ENCODE data around the gene ARHGEF38.

ARHGEF38 gene

DNA sequence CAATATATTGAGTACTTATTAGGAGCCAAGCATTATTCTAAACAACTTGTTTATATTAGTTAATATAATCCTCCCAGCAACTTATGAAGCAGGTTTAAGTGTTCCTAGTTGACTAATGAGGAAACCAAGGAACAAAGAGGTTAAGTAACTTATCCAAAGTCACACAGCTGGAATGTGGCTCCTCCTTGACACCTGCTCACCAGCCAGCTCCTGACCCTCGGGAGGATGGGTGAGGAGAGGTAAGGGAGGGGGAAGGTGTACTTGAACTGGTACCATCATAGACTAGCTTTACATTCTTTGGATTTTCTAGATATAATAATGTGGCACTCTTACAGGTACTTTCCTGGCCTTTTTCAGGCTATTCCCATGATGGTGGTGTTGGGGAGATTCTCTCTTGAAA is 50.7 kb downstream of the ARHGEF38 start:
- H3K27ac ChIP-seq (ENCODE audit: extremely low read depth, low read depth, low read length) = no peak overlapping the region
- ChIA-PET CTCF (interaction anchor here (1.0 kb wide), 1 partner anchor 40 kb away, joined by 3 read pairs; no protein-coding TSS in a partner anchor), POLR2A (no interaction called here)
- H3K9me3 ChIP-seq (ENCODE audit: control insufficient read depth, insufficient read depth, low read depth, low read length) = no peaks in the 10 kb centered on the region
- TF ChIP-seq ZNF701 (tag by site-specific recombination; IDR thresholded peaks at IDR 0.05) = no peak
- no peak for TF ChIP-seq ZNF596 (tag by site-specific recombination; IDR thresholded peaks at IDR 0.05)
- TF ChIP-seq ZBTB7A (tag by site-specific recombination; IDR thresholded peaks at IDR 0.05; ENCODE audit: low read depth) = no peak
- TF ChIP-seq, protein P1, sequence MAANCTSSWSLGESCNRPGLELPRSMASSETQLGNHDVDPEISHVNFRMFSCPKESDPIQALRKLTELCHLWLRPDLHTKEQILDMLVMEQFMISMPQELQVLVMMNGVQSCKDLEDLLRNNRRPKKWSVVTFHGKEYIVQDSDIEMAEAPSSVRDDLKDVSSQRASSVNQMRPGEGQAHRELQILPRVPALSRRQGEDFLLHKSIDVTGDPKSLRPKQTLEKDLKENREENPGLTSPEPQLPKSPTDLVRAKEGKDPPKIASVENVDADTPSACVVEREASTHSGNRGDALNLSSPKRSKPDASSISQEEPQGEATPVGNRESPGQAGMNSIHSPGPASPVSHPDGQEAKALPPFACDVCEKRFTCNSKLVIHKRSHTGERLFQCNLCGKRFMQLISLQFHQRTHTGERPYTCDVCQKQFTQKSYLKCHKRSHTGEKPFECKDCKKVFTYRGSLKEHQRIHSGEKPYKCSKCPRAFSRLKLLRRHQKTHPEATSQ (tag by site-specific recombination; IDR thresholded peaks at IDR 0.05) = no peak
- TF ChIP-seq, protein P2, sequence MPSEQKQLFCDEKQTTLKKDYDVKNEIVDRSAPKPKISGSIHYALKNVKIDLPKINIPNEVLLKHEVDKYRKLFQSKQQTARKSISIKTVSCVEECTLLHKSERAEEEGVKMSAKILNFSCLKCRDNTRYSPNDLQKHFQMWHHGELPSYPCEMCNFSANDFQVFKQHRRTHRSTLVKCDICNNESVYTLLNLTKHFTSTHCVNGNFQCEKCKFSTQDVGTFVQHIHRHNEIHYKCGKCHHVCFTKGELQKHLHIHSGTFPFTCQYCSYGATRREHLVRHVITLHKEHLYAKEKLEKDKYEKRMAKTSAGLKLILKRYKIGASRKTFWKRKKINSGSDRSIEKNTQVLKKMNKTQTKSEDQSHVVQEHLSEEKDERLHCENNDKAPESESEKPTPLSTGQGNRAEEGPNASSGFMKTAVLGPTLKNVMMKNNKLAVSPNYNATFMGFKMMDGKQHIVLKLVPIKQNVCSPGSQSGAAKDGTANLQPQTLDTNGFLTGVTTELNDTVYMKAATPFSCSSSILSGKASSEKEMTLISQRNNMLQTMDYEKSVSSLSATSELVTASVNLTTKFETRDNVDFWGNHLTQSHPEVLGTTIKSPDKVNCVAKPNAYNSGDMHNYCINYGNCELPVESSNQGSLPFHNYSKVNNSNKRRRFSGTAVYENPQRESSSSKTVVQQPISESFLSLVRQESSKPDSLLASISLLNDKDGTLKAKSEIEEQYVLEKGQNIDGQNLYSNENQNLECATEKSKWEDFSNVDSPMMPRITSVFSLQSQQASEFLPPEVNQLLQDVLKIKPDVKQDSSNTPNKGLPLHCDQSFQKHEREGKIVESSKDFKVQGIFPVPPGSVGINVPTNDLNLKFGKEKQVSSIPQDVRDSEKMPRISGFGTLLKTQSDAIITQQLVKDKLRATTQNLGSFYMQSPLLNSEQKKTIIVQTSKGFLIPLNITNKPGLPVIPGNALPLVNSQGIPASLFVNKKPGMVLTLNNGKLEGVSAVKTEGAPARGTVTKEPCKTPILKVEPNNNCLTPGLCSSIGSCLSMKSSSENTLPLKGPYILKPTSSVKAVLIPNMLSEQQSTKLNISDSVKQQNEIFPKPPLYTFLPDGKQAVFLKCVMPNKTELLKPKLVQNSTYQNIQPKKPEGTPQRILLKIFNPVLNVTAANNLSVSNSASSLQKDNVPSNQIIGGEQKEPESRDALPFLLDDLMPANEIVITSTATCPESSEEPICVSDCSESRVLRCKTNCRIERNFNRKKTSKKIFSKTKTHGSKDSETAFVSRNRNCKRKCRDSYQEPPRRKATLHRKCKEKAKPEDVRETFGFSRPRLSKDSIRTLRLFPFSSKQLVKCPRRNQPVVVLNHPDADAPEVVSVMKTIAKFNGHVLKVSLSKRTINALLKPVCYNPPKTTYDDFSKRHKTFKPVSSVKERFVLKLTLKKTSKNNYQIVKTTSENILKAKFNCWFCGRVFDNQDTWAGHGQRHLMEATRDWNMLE (tag by site-specific recombination; conservative IDR thresholded peaks at IDR 0.05; ENCODE audit: low read depth) = no peak
- TF ChIP-seq ZNF792 (tag by site-specific recombination; IDR thresholded peaks at IDR 0.05) = no peak
- no peak overlapping the region for H3K4me3 ChIP-seq (ENCODE audit: low read depth, low read length)
- H3K4me1 ChIP-seq (ENCODE audit: control insufficient read depth, insufficient read depth, low read length) = no peaks in the 10 kb centered on the region
- no peaks in the 10 kb centered on the region for H3K36me3 ChIP-seq (ENCODE audit: control insufficient read depth in 2 of 2, insufficient read depth in 1 of 2, low read length in 2 of 2)

DNA sequence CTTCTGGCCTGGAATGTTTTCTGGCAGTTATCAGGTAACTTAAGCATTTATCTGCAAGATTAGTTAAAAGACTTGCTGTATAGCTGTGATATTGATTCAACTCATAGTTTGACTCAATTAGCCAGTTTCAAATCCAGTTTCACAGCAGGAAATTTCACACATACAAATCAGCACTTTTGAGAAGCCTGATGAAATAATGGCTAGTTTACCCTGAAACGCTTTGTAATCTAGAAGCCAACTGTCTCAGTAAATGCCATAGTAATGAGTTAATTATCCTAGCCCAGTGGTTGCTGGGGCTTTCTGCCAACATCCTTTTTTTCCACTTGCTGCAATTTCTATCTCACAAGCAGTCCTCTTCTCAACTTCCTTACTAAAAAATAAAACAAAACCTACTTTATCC is 53.1 kb downstream of the ARHGEF38 start:
- H3K9me3 ChIP-seq (ENCODE audit: control insufficient read depth, insufficient read depth, low read depth, low read length) = no peaks in the 10 kb centered on the region
- no peaks in the 10 kb centered on the region for H3K4me1 ChIP-seq (ENCODE audit: control insufficient read depth, insufficient read depth, low read length)
- ChIA-PET POLR2A (no interaction called here), CTCF (no interaction called here)
- H3K4me3 ChIP-seq (ENCODE audit: low read depth, low read length) = no peak overlapping the region
- H3K27ac ChIP-seq (ENCODE audit: extremely low read depth, low read depth, low read length) = no peak overlapping the region
- no peaks in the 10 kb centered on the region for H3K36me3 ChIP-seq (ENCODE audit: control insufficient read depth in 2 of 2, insufficient read depth in 1 of 2, low read length in 2 of 2)
- TF ChIP-seq ZNF558 (tag by site-specific recombination; IDR thresholded peaks at IDR 0.05) (no peak), MEIS1 (CRISPR knock-in tag; IDR thresholded peaks at IDR 0.05; ENCODE audit: borderline replicate concordance) (no peak), ZNF629 (tag by site-specific recombination; IDR thresholded peaks at IDR 0.05) (no peak), ZNF548 (tag by site-specific recombination; IDR thresholded peaks at IDR 0.05) (no peak), ZNF843 (tag by site-specific recombination; IDR thresholded peaks at IDR 0.05) (no peak), ZNF175 (tag by site-specific recombination; IDR thresholded peaks at IDR 0.05) (no peak), ZNF324 (tag by site-specific recombination; IDR thresholded peaks at IDR 0.05) (no peak), ZNF624 (tag by site-specific recombination; IDR thresholded peaks at IDR 0.05) (no peak), ZNF549 (tag by site-specific recombination; IDR thresholded peaks at IDR 0.05) (no peak)
- TF ChIP-seq, protein P3, sequence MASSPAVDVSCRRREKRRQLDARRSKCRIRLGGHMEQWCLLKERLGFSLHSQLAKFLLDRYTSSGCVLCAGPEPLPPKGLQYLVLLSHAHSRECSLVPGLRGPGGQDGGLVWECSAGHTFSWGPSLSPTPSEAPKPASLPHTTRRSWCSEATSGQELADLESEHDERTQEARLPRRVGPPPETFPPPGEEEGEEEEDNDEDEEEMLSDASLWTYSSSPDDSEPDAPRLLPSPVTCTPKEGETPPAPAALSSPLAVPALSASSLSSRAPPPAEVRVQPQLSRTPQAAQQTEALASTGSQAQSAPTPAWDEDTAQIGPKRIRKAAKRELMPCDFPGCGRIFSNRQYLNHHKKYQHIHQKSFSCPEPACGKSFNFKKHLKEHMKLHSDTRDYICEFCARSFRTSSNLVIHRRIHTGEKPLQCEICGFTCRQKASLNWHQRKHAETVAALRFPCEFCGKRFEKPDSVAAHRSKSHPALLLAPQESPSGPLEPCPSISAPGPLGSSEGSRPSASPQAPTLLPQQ (tag by site-specific recombination; IDR thresholded peaks at IDR 0.05) = no peak
- TF ChIP-seq, protein P4, sequence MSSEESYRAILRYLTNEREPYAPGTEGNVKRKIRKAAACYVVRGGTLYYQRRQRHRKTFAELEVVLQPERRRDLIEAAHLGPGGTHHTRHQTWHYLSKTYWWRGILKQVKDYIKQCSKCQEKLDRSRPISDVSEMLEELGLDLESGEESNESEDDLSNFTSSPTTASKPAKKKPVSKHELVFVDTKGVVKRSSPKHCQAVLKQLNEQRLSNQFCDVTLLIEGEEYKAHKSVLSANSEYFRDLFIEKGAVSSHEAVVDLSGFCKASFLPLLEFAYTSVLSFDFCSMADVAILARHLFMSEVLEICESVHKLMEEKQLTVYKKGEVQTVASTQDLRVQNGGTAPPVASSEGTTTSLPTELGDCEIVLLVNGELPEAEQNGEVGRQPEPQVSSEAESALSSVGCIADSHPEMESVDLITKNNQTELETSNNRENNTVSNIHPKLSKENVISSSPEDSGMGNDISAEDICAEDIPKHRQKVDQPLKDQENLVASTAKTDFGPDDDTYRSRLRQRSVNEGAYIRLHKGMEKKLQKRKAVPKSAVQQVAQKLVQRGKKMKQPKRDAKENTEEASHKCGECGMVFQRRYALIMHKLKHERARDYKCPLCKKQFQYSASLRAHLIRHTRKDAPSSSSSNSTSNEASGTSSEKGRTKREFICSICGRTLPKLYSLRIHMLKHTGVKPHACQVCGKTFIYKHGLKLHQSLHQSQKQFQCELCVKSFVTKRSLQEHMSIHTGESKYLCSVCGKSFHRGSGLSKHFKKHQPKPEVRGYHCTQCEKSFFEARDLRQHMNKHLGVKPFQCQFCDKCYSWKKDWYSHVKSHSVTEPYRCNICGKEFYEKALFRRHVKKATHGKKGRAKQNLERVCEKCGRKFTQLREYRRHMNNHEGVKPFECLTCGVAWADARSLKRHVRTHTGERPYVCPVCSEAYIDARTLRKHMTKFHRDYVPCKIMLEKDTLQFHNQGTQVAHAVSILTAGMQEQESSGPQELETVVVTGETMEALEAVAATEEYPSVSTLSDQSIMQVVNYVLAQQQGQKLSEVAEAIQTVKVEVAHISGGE (tag by site-specific recombination; conservative IDR thresholded peaks at IDR 0.05; ENCODE audit: low read depth) = no peak
- TF ChIP-seq, protein P5, sequence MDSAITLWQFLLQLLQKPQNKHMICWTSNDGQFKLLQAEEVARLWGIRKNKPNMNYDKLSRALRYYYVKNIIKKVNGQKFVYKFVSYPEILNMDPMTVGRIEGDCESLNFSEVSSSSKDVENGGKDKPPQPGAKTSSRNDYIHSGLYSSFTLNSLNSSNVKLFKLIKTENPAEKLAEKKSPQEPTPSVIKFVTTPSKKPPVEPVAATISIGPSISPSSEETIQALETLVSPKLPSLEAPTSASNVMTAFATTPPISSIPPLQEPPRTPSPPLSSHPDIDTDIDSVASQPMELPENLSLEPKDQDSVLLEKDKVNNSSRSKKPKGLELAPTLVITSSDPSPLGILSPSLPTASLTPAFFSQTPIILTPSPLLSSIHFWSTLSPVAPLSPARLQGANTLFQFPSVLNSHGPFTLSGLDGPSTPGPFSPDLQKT (IDR thresholded peaks at IDR 0.05; ENCODE audit: borderline replicate concordance, low read depth, low read length) = no peak
- TF ChIP-seq, protein P6, sequence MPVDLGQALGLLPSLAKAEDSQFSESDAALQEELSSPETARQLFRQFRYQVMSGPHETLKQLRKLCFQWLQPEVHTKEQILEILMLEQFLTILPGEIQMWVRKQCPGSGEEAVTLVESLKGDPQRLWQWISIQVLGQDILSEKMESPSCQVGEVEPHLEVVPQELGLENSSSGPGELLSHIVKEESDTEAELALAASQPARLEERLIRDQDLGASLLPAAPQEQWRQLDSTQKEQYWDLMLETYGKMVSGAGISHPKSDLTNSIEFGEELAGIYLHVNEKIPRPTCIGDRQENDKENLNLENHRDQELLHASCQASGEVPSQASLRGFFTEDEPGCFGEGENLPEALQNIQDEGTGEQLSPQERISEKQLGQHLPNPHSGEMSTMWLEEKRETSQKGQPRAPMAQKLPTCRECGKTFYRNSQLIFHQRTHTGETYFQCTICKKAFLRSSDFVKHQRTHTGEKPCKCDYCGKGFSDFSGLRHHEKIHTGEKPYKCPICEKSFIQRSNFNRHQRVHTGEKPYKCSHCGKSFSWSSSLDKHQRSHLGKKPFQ (tag by site-specific recombination; IDR thresholded peaks at IDR 0.05) = no peak
- TF ChIP-seq, protein P7, sequence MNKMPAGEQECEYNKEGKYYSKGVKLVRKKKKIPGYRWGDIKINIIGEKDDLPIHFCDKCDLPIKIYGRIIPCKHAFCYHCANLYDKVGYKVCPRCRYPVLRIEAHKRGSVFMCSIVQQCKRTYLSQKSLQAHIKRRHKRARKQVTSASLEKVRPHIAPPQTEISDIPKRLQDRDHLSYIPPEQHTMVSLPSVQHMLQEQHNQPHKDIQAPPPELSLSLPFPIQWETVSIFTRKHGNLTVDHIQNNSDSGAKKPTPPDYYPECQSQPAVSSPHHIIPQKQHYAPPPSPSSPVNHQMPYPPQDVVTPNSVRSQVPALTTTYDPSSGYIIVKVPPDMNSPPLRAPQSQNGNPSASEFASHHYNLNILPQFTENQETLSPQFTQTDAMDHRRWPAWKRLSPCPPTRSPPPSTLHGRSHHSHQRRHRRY (tag by site-specific recombination; IDR thresholded peaks at IDR 0.05) = no peak

Measured in HEK293 (cell line).